ENCODE results near the gene GPATCH2L. TPM values are rescaled to one million over a fixed set of nuclear protein-coding genes. Genes with fewer than 3 reads are reported as not detected.

Gene GPATCH2L
- total RNA-seq, 1 donor from 2014 or later: 40.3 TPM

- TF ChIP-seq CTCF (IDR thresholded peaks at IDR 0.05): no peak
Observed at GRCh38 chr14:76235628-76236027, 83.9 kb downstream of the GPATCH2L start.

GRCh38 chr14:76236172-76237130 lies 84.7 kb downstream of the GPATCH2L start:
- intact Hi-C loops (cut with DNase I): no loop called here
- DNase-seq (ENCODE audit: low spot score in 2 of 2): no peak
- no peak overlapping the region for H3K4me3 ChIP-seq
- no peaks in the 10 kb centered on the region for H3K36me3 ChIP-seq
- H3K27ac ChIP-seq: no peak overlapping the region
- no peak for TF ChIP-seq CTCF (IDR thresholded peaks at IDR 0.05)
- H3K27me3 ChIP-seq: no peaks in the 10 kb centered on the region
- H3K4me1 ChIP-seq: no peaks in the 10 kb centered on the region
- H3K9me3 ChIP-seq: peaks cover 0 to 4% of the 10 kb centered on the region in 2 donors

More at GRCh38 chr14:76235628-76236027, 83.9 kb downstream of the GPATCH2L start:
- no peaks in the 10 kb centered on the region for H3K4me1 ChIP-seq
- no peaks in the 10 kb centered on the region for H3K36me3 ChIP-seq
- no peak overlapping the region for H3K4me3 ChIP-seq
- no peaks in the 10 kb centered on the region for H3K27me3 ChIP-seq
- no peaks in the 10 kb centered on the region for H3K9me3 ChIP-seq
- DNase-seq (ENCODE audit: low spot score in 2 of 2): no peak
- no peak overlapping the region for H3K27ac ChIP-seq
- intact Hi-C loops (cut with DNase I): no loop called here

DNA sequence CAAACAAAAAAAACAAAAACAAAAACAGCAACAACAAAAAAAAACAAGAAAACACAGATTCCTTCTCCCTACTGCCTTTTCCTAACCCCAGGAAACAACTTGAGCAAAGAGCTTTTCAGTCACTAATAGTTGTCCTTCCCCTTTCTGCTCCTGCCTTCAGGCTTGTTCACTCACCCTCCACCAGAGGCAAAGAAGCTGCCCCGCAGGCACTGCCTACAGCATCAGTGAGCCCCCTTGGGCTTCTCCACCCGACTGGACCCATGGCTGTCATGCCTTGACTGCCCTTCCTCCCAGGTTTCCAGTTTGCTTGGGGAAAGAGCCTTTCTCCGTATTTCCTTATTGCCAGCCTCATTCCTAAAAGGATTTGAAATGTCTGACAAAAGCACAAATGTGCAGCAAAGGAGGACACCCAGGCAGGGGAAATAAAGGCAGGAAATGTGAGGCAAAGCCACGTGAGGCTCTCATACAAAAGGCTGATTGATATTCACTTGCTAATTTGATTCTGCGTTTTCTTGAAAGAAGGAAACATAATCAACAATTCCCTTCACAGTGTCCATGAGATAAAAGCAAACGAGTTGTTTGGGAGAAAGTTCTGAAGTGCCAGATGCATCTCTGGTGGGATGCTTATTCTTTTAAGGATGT lies 85.7 kb downstream of the GPATCH2L start:
- no peaks in the 10 kb centered on the region for H3K36me3 ChIP-seq
- intact Hi-C loops (cut with DNase I): no loop called here
- no peak for DNase-seq (ENCODE audit: low spot score in 2 of 2)
- no peaks in the 10 kb centered on the region for H3K27me3 ChIP-seq
- peaks cover 0 to 4% of the 10 kb centered on the region in 2 donors for H3K9me3 ChIP-seq
- TF ChIP-seq CTCF (IDR thresholded peaks at IDR 0.05): no peak
- H3K4me3 ChIP-seq: no peak overlapping the region
- no peak overlapping the region for H3K27ac ChIP-seq
- no peaks in the 10 kb centered on the region for H3K4me1 ChIP-seq

GRCh38 chr14:76245097-76245496 lies 93.4 kb downstream of the GPATCH2L start:
- H3K9me3 ChIP-seq: peaks cover 0 to 11% of the 10 kb centered on the region in 2 donors
- intact Hi-C loops (cut with DNase I): no loop called here
- no peaks in the 10 kb centered on the region for H3K27me3 ChIP-seq
- no peaks in the 10 kb centered on the region for H3K4me1 ChIP-seq
- no peaks in the 10 kb centered on the region for H3K36me3 ChIP-seq
- no peak overlapping the region for H3K4me3 ChIP-seq
- no peak overlapping the region for H3K27ac ChIP-seq
- no peak for DNase-seq (ENCODE audit: low spot score in 2 of 2)
- no peak for TF ChIP-seq CTCF (IDR thresholded peaks at IDR 0.05)

- H3K36me3 ChIP-seq: no peaks in the 10 kb centered on the region
- H3K27me3 ChIP-seq: no peaks in the 10 kb centered on the region
- H3K27ac ChIP-seq: no peak overlapping the region
- DNase-seq (ENCODE audit: low spot score in 2 of 2): no peak
- TF ChIP-seq CTCF (IDR thresholded peaks at IDR 0.05): no peak
- no peaks in the 10 kb centered on the region for H3K9me3 ChIP-seq
- H3K4me1 ChIP-seq: no peaks in the 10 kb centered on the region
- no peak overlapping the region for H3K4me3 ChIP-seq
- intact Hi-C loops (cut with DNase I): no loop called here
Observed at GRCh38 chr14:76250302-76250701, 98.6 kb downstream of the GPATCH2L start.

All from ascending aorta (tissue), 2 donors.